NCI-H510A (cell line): Measurements from ENCODE around the gene NAA50.

Source experiments
- DNase-seq: peaks from one replicate; lab custom pipeline; 2025; lab: John Stamatoyannopoulos, UW

Gene NAA50

DNA sequence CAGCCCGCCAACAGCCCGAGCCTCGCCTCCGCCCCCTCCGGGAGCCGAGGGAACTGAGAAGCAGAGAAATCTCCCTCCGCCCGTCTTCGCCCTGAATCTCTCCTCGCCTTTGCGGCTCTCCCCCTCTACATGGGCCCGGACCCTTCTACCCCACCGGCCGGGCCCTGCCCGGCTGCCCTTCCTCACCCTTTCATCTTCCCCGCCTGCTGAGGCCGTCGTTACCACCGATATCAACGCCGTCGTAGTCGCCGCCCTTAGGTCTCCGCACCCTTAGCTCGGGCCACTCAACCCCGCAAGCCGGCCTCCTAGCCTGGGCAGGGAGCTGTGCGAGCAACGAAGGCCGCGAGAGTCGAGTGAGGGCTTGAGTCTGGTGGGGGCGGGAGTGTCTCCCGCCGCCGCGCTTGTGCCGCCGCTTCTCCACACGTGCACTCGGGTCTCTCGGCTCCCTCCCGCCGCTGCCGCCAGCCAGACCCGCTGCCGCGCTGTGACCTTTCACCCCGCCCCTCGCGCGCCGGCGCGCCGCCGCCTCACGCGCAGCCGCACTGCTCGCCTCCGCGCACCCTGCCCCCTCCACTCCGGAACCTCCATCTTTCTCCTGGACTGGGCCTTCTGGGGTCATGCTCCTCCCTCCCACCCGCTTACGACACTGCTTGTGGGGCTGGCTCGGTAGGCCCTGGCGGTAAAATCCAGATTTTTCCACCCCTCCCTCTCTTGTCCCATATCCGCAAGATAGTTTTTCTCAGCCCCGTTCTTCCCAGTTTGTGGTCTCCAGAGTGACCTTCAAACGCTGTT, at the start of gene NAA50:
Gene NAA50 (minus strand): TSS at position 494 of the 792 bp plus-strand sequence. CDS start 300 bp downstream, at position 194.
- peak; percentile 64 for DNase-seq

- no peak for DNase-seq
Measured at GRCh38 chr3:113795693-113796092, 49.6 kb upstream of the NAA50 start.

DNA sequence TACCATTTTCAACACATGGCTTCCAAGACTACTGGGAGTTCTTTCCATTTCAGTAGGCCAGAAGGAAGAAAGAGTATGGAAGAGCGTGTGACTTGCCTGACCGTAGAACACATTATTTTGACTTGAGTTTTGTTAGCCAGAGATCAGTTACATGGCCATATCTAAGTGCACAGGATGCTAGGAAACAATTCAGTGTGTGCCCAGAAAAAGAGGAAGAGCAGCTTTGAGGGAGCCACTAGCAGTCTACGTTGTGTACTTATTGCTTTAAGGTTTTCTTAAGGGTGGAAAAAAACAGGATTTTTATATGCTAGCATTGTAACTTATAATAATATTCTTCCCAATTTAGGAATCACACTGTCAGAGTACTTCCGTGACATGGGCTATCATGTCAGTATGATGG, 48.5 kb upstream of the NAA50 start:
- no peak for DNase-seq

DNA sequence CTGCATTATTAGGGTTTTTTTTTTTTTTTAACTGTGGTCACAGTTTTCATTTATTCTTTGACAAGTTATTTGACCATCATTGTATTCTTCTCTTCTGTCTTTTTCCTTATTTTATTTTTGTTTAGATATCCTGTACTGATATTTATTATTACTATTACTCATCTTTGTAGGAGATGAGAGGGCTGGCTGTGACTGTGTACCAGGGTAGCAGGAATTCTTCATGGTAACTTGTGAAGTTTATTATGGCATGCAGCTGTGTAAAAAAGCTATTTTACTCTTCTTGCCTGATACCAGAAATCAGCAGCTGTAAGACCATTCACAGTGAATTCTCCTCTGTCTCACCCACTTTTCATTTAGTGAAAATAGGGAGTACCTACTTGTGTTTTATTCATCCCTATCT, 45.3 kb upstream of the NAA50 start:
- DNase-seq, result no peak

- DNase-seq, result no peak
Measured at GRCh38 chr3:113783980-113784379, 37.9 kb upstream of the NAA50 start.

DNA sequence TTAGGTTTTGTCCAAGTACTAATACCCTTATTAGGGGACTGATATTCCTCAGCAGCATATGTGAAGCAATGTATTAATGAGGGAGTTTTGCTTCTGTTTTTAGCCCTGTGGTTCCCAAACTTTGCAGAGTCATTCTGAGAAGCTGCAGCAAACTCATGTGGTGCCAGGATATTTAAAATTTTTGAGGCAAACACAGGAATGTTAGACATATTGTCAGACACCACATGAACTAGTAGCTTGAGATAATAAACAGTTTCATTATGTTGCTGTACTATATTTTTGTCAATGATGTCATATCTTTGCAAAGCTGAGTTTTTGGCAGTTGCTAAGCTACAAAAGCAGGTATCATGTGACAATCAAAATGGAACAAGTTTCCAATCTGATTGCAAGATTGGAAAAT, 37.4 kb upstream of the NAA50 start:
- no peak for DNase-seq

- no peak for DNase-seq
Measured at GRCh38 chr3:113776564-113776963, 30.5 kb upstream of the NAA50 start.

DNA sequence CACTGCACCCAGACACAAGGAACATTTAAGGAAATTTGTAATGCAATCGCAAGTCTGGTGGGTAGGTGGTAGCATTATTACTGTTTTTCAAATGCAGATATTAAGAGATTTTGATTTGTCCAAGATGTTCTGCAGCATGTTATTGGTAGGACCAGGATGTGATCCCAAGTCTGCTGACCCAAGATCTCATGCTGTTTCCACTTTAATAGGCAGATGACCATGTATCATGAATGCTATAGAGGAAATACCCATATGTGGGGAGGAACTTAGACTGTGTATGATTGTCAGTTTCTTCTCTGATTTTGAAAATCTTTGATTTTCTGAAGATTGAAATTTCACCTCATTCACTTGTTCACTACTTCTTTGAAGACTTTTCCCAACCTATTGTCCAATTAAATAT, 29.5 kb upstream of the NAA50 start:
- no peak for DNase-seq

DNA sequence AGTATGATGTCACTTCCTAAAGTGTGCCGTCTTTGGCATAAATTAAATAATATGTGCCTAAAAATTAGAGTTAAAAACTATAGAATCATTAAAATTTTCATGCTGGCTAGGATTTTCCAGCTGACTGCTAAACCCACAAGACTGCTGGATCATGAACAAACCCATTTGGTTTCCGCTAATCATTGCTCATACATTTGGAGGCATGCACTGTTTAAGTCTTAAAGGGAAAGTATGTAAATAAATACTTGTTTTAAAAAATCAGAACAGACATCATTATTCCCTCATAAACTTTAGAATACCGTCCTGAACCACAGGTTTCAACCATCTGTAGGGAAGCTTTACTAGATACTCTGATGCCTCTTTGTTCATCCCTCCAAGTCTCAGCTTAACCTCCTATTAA, 27.3 kb upstream of the NAA50 start:
- no peak for DNase-seq

- DNase-seq, result no peak
Measured at GRCh38 chr3:113771993-113772392, 25.9 kb upstream of the NAA50 start.

DNA sequence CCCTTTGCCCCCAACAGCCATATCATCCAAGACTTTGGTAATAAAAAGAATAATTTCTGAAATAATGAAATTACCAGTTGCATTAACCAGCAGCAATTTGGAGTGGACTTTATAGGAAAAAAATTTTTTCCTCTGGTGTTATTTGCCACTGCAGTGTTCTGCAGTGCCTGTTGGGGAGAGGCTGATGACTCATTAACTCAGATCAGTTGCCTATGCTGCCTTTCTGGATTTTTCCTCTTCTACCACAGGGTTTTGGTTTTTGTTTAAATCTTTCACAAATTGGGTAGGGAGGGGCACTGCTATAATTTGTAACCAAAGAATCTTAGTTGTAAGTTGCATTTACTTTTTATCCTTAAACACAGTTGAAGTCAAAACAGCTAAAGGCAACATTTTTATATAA, 23.5 kb upstream of the NAA50 start:
- no peak for DNase-seq

GRCh38 chr3:113764698-113765097, 18.6 kb upstream of the NAA50 start:
- DNase-seq, result no peak

DNA sequence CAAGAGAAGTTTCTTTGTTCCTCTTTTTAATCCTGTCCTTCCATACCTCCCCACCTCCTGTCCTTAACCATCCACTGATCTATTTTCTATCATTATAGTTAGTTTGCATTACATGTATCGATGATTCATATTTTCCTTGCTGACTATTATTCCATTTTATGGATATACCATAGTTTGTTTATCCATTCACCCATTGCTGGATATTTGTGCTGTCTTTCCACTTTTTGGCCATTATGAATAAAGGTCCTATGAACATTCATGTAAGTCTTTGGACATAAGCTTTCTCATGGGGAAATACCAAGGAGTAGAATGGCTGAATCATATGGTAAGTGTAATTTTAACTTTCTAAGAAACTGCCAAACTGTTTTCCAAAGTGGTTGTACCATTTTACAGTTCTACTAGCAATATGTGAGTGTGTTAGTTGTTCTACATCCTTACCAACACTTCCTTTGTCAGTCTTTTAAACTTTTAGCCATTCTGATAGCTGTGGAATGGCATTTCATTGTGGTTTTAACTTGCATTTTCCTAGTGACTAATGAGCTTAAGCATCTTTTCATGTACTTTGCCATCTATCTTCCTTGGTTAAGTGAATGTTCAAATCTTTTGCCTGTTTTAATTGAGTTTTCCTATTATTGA, 12.5 kb upstream of the NAA50 start:
- no peak for DNase-seq

DNA sequence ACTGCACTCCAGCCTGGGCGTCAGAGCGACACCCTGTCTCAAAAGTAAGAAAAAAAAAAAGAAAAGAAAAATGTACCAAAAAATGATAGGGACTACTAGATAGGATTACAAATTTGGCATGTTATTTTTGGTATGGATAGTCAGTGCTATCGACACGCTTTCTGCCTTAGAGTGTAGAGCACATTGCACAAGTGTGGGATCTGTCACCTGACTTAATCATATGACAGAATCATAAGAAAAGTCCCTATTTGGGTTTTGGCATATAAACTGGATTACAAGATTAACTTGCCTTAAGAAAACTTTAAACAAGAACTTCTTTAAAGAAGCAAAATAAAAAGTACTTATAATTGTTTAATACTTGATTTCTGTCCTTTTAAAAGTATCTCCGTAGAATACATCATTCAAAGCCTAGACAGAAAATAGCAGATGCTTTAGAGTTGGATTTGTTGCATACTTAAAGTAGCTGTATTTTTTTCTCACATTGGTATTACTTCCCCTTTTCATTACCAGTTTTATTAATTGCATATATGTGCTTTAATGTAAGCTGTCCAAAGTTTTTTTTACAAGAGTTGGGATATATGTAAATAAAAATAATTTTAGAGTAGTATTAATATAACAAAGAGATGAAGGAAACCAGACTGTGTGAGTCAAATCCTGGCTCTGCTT, 8.6 kb upstream of the NAA50 start:
- DNase-seq, result no peak

DNA sequence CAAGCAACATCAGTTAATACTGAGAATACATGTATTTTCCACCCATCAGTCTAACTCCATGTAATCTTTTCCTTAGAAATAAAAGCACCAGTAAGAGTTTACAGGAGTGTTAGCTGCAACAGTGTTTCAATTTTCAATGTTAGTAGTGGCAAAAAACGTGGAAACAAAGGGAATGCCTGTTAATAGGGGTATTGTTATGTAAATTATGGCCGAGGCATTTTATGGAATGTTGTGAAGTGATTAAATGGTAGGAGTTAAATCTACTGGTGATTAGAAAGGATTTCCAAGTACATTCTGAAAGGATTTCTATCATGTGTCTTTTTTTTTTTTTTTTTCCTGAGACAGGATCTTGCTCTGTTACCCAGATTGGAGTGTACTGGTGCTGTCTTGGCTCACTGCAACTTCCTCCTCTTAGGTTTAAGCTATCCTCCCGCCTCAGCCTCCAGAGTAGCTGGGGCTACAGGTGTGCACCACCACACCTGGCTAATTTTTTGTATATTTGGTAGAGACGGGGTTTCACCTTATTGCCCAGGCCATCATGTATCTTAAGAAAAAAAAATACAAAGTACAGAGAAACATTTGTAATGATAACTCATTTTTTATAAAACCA, 7.4 kb upstream of the NAA50 start:
- DNase-seq, result no peak

- no peak for DNase-seq
Measured at GRCh38 chr3:113751141-113751540, 5.1 kb upstream of the NAA50 start.

- no peak for DNase-seq
Measured at GRCh38 chr3:113747283-113748046, 1.4 kb upstream of the NAA50 start.

DNA sequence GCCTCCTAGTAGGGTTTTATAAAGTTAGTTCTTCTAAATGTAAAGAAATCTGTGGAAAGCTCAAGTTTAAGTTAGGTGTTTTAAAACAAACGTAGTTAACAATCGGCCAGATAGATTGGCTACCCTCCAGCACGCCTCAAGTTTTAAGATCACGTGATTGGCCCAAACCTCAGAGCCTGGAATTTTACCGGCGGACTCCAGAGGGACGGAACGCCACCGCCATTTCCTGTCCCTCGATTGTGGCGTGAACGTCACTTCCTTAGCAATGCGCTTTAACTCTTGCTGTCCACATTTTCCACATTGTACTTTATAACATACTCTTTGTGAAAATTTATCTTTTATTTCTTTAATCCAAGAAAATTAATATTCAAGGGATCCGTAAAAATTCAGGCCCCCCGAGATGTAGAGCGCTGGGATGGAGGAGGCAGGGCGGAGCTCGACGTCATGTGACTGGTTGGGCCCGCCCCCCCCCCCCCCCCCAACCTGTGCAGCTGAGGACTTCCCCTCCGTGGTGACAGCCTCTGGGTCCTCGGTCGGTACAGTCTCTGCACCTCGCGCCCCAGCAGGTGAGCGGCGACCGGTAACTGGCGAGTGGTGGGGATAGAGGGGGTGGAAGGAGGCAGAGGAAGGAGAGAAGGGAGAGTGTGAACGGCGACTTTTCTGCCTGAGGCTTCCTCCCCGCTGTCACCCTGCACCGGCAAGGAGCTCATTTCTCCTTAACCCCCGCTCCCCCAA, 666 bp upstream of the NAA50 start, which contains the start of gene ATP6V1A:
Gene ATP6V1A (plus strand): TSS at position 488 of the 735 bp plus-strand sequence. CDS start 31,719 bp downstream, outside the sequence.
- DNase-seq, result peak; percentile 64

DNA sequence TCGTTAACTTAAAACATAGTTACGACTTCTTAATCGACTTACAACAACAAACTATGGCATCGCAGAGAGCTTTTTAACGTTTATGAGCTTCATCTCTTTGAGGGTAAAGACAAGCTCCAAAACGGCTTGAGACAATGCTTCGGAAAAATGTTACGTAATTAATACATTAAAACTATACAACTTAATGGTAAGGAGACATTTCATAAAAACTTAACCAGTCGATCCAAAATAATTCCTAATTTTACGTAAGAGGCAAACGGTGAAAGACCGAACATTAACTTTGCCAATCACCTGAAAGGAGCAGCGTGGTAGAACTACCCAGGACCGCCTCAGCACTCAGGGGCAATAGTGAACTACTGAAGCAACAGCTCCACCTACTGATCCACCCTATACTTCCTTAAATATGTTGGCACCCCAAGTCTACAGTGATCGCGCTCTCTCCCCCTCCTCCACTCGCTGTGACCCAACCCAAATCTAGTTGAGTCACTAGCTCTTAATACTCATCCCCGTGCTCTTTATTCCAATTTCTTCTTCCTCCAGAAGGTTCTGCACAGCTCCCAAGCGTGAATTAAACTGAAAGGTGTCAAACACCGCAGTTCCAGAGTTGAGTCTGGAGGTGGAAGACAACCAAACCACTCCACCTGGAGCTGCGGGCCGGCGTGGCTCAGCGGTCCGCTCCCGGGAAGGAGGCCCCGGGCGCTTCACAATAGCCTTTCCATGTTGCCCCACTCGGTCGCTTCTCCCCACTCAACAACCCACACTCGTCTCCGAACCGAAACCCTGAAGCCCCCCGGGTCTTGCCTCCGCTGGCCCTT, 901 bp downstream of the NAA50 start:
- DNase-seq, result peak; percentile 5

- DNase-seq, result no peak
Measured at GRCh38 chr3:113743006-113743630, 2.9 kb downstream of the NAA50 start.
